HEK293T (cell line): Measurements from ENCODE around the gene CLK2.

Experiments used
- CTCF ChIA-PET: fragments of 350-600 bp; formaldehyde crosslinking; extraction: SDS; loops from one replicate; lab custom pipeline; 2021; ENCODE audit warnings: antibody characterized with exemption, inconsistent platforms; lab: Yijun Ruan, JAX
- POLR2A ChIA-PET: fragments of 350-600 bp; formaldehyde crosslinking; extraction: SDS; loops from one replicate; lab custom pipeline; 2020; ENCODE audit warnings: antibody characterized with exemption, inconsistent platforms; lab: Yijun Ruan, JAX
- DNase-seq: peaks from one replicate; pipeline ENCODE4 v3.0.0; 2012; ENCODE audit warnings: mixed read lengths; ENCODE audit errors: extremely low spot score
- ARNT ChIP-seq: fragments of 450-650 bp; IDR thresholded peaks from 2 replicates; pipeline ENCODE4 v1.6.1; 2017; ENCODE audit warnings: mild to moderate bottlenecking
- BHLHE40 ChIP-seq: fragments of 450-650 bp; IDR thresholded peaks from 2 replicates; pipeline ENCODE4 v1.6.1; 2016; ENCODE audit warnings: mild to moderate bottlenecking, moderate library complexity, borderline replicate concordance
- CTBP1 ChIP-seq: fragments of 450-650 bp; IDR thresholded peaks from 2 replicates; pipeline ENCODE4 v1.6.1; 2016; ENCODE audit warnings: borderline replicate concordance
- ELF4 ChIP-seq: fragments of 450-650 bp; IDR thresholded peaks from 2 replicates; pipeline ENCODE4 v1.6.1; 2017; ENCODE audit warnings: antibody characterized with exemption
- FOXA1 ChIP-seq: fragments of 450-650 bp; IDR thresholded peaks from 2 replicates; pipeline ENCODE4 v1.6.1; 2016; ENCODE audit warnings: mild to moderate bottlenecking
- FOXK2 ChIP-seq: fragments of 450-650 bp; IDR thresholded peaks from 2 replicates; pipeline ENCODE4 v1.6.1; 2016; ENCODE audit warnings: mild to moderate bottlenecking
- FOXM1 ChIP-seq: fragments of 450-650 bp; IDR thresholded peaks from 2 replicates; pipeline ENCODE4 v1.6.1; 2017; ENCODE audit warnings: mild to moderate bottlenecking, borderline replicate concordance
- HDGF ChIP-seq: fragments of 450-650 bp; IDR thresholded peaks from 2 replicates; pipeline ENCODE4 v1.6.1; 2017; ENCODE audit warnings: antibody characterized with exemption, borderline replicate concordance
- L3MBTL2 ChIP-seq: fragments of 450-650 bp; conservative IDR thresholded peaks from 2 replicates; pipeline ENCODE4 v1.6.1; 2016; ENCODE audit warnings: mild to moderate bottlenecking
- LEF1 ChIP-seq: fragments of 450-650 bp; IDR thresholded peaks from 2 replicates; pipeline ENCODE4 v1.6.1; 2017; ENCODE audit warnings: mild to moderate bottlenecking, borderline replicate concordance
- NFRKB ChIP-seq: fragments of 450-650 bp; IDR thresholded peaks from 2 replicates; pipeline ENCODE4 v1.6.1; 2016; ENCODE audit warnings: mild to moderate bottlenecking, moderate library complexity
- PKNOX1 ChIP-seq: fragments of 450-650 bp; IDR thresholded peaks from 2 replicates; pipeline ENCODE4 v1.6.1; 2016
- SP1 ChIP-seq: fragments of 450-650 bp; IDR thresholded peaks from 2 replicates; pipeline ENCODE4 v1.6.1; 2017
- SUZ12 ChIP-seq: fragments of 450-650 bp; IDR thresholded peaks from 2 replicates; pipeline ENCODE4 v1.6.1; 2016; ENCODE audit warnings: mild to moderate bottlenecking
- TARDBP ChIP-seq: fragments of 450-650 bp; IDR thresholded peaks from 2 replicates; pipeline ENCODE4 v1.6.1; 2016
- ZNF384 ChIP-seq: fragments of 450-650 bp; IDR thresholded peaks from 2 replicates; pipeline ENCODE4 v1.6.1; 2016

The CLK2 gene

DNA sequence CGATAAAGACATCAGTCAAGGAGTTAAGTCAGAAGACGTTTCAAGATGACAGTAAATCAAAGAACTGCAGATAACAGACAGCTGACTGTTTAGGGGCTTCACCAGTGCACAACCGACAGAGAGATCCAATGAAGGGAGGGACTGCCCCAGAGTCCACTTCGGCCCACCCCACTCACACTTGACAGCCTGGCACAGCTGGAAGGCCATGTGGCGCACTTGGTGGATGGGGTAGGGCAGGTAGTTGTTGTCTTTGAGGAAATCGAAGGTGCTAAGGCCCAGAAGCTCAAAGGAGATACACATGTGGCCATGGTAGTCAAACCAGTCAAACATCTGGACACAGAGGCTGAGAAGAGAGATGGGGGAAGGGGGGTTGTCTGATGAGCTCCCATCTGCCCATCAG lies 6.8 kb downstream of the CLK2 start:
- ChIA-PET CTCF (interaction anchor here (0.7 to 1.6 kb wide), 3 partner anchors 10 to 712 kb away, joined by 3 to 11 read pairs (median 3); partner anchors contain the start of gene ARHGEF2), POLR2A (interaction anchor here (1.0 to 4.2 kb wide), 7 partner anchors 10 to 57 kb away, joined by 4 to 25 read pairs (median 9); partner anchors contain the start of genes ENTREP3 and HCN3)
- DNase-seq: no peak
- TF ChIP-seq BHLHE40 (no peak), FOXM1 (no peak), FOXA1 (no peak), FOXK2 (no peak), SP1 (no peak), CTBP1 (no peak), NFRKB (no peak), PKNOX1 (no peak; the same call in 1 of the 2 replicates), SUZ12 (no peak), ZNF384 (no peak), L3MBTL2 (no peak), LEF1 (no peak), HDGF (no peak), ARNT (no peak), TARDBP (no peak), ELF4 (no peak)

GRCh38 chr1:155263067-155263466 lies 10.2 kb downstream of the CLK2 start:
- POLR2A ChIA-PET: interaction anchor here (0.9 to 2.9 kb wide), 4 partner anchors 10 to 59 kb away, joined by 5 to 27 read pairs (median 8); partner anchors contain the start of gene CLK2
- CTCF ChIA-PET: interaction anchor here (0.7 to 2.1 kb wide), 2 partner anchors 12 to 70 kb away, joined by 4 to 10 read pairs; no protein-coding TSS in a partner anchor
- TF ChIP-seq PKNOX1 (no peak), ZNF384 (no peak), NFRKB (no peak), HDGF (no peak), SP1 (no peak)
- DNase-seq: no peak

DNA sequence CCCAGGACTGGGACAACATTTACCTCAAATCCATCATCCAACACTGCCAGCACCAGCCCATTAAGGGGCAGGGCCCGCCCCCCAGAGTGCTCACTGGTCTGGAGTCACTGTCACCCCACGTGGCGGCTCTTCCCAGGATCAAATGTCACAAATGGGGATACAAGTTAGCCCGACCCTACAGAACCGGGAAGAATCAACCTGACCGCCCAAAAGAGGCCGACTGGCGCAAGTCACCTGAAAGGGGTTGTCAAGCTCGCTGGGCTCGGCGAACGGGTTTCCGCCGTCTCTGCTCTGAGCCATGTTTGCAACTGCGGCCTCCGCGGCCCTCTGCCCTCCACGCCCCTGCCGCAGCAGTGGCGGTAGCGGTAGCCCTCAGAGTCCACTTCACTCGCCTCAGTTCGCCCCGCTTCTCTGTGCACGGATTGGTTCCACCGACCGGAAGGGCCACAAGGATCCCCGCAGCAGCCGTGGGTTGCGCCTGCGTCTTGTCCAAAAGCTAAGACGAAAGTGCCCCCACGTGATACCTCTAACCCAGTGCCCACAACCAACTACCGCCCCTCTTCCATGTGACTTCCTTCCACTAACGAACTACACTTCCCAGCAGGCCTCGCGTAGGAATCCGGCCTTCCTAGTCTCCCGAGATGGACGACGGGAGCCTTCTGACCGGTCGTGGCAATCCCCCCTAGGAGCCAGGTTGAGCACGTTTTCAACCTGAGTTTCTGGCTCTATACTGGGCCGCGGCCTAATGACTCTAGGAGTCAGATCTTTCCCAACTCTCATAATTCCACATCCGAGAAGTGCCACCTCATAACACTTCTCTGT lies 11.2 kb downstream of the CLK2 start, which contains the start of gene SCAMP3:
SCAMP3 (minus strand) TSS at position 509 of the 822 bp plus-strand sequence; CDS start at position 300, 209 bp downstream.
- CTCF ChIA-PET: interaction anchor here (0.5 to 1.8 kb wide), 3 partner anchors 12 to 464 kb away, joined by 3 to 5 read pairs (median 4); no protein-coding TSS in a partner anchor
- POLR2A ChIA-PET: interaction anchor here (0.6 to 2.9 kb wide), 13 partner anchors 10 to 89 kb away, joined by 3 to 37 read pairs (median 3); partner anchors contain the start of genes CLK2, FDPS, KRTCAP2 and PKLR
- TF ChIP-seq ELF4: peak; percentile 84; the same call in 1 of the 2 replicates
- peak; percentile 67 for TF ChIP-seq L3MBTL2
- TF ChIP-seq HDGF: no peak
- TF ChIP-seq NFRKB: no peak
- TF ChIP-seq ARNT: no peak
- peak; percentile 98 for DNase-seq

- TF ChIP-seq PKNOX1: no peak
- TF ChIP-seq FOXM1: no peak
- TF ChIP-seq HDGF: 0 out of 2 replicates have a peak, but pooled peaks have one; percentile 35
- ChIA-PET POLR2A (interaction anchor here (0.7 to 2.9 kb wide), 13 partner anchors 10 to 88 kb away, joined by 3 to 37 read pairs (median 3); partner anchors contain the start of genes CLK2, FDPS, KRTCAP2 and PKLR), CTCF (interaction anchor here (1.8 to 2.7 kb wide), 2 partner anchors 11 to 14 kb away, joined by 5 to 13 read pairs; no protein-coding TSS in a partner anchor)
- DNase-seq: no peak
Observed at GRCh38 chr1:155261493-155261851, 11.8 kb downstream of the CLK2 start.

- CTCF ChIA-PET: interaction anchor here (1.8 to 2.7 kb wide), 2 partner anchors 9 to 12 kb away, joined by 5 to 13 read pairs; no protein-coding TSS in a partner anchor
Observed at GRCh38 chr1:155260276-155260675, 13.0 kb downstream of the CLK2 start.

More at GRCh38 chr1:155260276-155260675, 13.0 kb downstream of the CLK2 start:
- DNase-seq: no peak
- POLR2A ChIA-PET: interaction anchor here (0.7 to 2.9 kb wide), 3 partner anchors 13 to 60 kb away, joined by 3 to 18 read pairs (median 3); partner anchors contain the start of genes CLK2 and RUSC1
- TF ChIP-seq ZNF384 (no peak), ELF4 (no peak), SUZ12 (no peak), BHLHE40 (no peak)
